ENCODE measurements around the gene SNX33. TPM values are rescaled to one million over a fixed set of nuclear protein-coding genes. Genes with fewer than 3 reads are reported as not detected.

Gene SNX33
- total and polyA plus RNA-seq, 2 of the 13 experiments (the other 11 are each of a cell fraction or from before 2014, with no cell fraction given): 11.0 to 11.6 TPM

GRCh38 chr15:75694241-75695182 is 46.8 kb downstream of the SNX33 start (continued):
- TF ChIP-seq CTCF (CRISPR knock-in tag; IDR thresholded peaks at IDR 0.05): peak; percentile 72
- no peak for TF ChIP-seq ZNF546 (CRISPR knock-in tag; conservative IDR thresholded peaks at IDR 0.05)
- no peak for TF ChIP-seq KLF13 (CRISPR knock-in tag; IDR thresholded peaks at IDR 0.05)
- no peak for TF ChIP-seq ZNF740 (CRISPR knock-in tag; IDR thresholded peaks at IDR 0.05)
- no peak for TF ChIP-seq SP1 (IDR thresholded peaks at IDR 0.05)
- TF ChIP-seq SP1 (CRISPR knock-in tag; IDR thresholded peaks at IDR 0.05): no peak
- no peak for TF ChIP-seq REL (CRISPR knock-in tag; conservative IDR thresholded peaks at IDR 0.05)
- 0 out of 2 replicates have a peak, but pooled peaks have one; percentile 4 for TF ChIP-seq ZNF264 (CRISPR knock-in tag; IDR thresholded peaks at IDR 0.05)
- TF ChIP-seq NR3C1 (CRISPR knock-in tag; IDR thresholded peaks at IDR 0.05): no peak
- no peak for TF ChIP-seq PITX1 (CRISPR knock-in tag; IDR thresholded peaks at IDR 0.05)
- TF ChIP-seq SALL2 (CRISPR knock-in tag; IDR thresholded peaks at IDR 0.05): no peak
- TF ChIP-seq NR0B2 (CRISPR knock-in tag; IDR thresholded peaks at IDR 0.05): no peak
- TF ChIP-seq UBTF (CRISPR knock-in tag; IDR thresholded peaks at IDR 0.05): no peak
- TF ChIP-seq ZNF619 (CRISPR knock-in tag; IDR thresholded peaks at IDR 0.05): no peak
- TF ChIP-seq MAX (IDR thresholded peaks at IDR 0.05): 0 out of 2 replicates have a peak, but pooled peaks have one; percentile 13
- TF ChIP-seq SOX5 (CRISPR knock-in tag; IDR thresholded peaks at IDR 0.05; ENCODE audit: borderline replicate concordance): no peak
- 0 out of 2 replicates have a peak, but pooled peaks have one; percentile 66 for TF ChIP-seq ZNF451 (CRISPR knock-in tag; IDR thresholded peaks at IDR 0.05)
- no peak for TF ChIP-seq ZNF772 (CRISPR knock-in tag; IDR thresholded peaks at IDR 0.05)
- TF ChIP-seq ZNF430 (CRISPR knock-in tag; IDR thresholded peaks at IDR 0.05): no peak
- TF ChIP-seq ZNF616 (CRISPR knock-in tag; IDR thresholded peaks at IDR 0.05; ENCODE audit: low read depth): no peak
